GM18868 (cell line): ENCODE measurements around the gene RCN1.
A peak's percentile ranks its signal among the peaks of the same experiment; 100 is the strongest.
"Not testable (repeated sequence)": the region's sequence is repeated elsewhere in the genome, so short reads cannot be mapped to it uniquely, and the experiment has no call there.

Experiments used
- ATAC-seq: cut with Tn5 transposase; IDR thresholded peaks from one replicate; pipeline ENCODE4 v1.9.1; 2021; ENCODE audit warnings: mild to moderate bottlenecking, moderate library complexity; ENCODE audit not compliant: unreplicated experiment

The RCN1 gene

DNA sequence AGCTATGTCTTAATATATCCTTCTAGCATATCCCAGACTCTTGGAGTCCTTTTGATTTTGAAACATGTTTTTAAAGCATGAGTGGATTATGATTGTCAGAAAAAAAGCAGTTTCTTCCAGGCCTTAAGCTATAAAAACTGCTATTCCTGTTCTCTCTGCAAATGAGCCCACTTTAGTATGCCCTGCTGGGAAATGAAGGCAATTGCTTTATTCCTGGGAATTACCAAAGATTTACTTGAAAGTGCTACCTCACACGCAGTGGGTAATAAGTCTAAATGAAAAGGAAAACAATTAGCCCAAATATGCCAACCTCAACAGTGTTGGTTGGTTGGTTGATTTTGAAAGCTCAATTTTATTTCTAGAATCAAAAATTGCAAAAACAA is 17.2 kb upstream of the RCN1 start:
- no peak for ATAC-seq

DNA sequence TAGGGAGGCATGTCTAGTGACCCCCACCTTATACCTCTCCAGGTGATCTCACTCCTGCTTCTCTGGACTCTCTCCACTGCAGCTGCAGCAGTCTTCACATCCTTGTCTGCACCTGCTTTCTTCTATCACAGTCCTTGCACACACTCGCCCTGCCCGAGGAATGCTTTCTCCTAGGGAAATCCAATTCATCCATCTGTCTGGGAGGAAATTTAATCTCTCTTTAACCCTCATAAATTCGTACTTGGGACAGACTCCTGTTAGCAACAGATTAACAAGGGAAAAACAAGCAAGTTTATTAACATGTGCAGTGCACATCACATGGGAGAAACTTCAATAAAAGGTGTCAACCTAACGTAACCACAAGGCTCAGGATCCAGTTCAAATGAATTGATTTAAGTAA is 11.3 kb upstream of the RCN1 start:
- ATAC-seq = no peak

DNA sequence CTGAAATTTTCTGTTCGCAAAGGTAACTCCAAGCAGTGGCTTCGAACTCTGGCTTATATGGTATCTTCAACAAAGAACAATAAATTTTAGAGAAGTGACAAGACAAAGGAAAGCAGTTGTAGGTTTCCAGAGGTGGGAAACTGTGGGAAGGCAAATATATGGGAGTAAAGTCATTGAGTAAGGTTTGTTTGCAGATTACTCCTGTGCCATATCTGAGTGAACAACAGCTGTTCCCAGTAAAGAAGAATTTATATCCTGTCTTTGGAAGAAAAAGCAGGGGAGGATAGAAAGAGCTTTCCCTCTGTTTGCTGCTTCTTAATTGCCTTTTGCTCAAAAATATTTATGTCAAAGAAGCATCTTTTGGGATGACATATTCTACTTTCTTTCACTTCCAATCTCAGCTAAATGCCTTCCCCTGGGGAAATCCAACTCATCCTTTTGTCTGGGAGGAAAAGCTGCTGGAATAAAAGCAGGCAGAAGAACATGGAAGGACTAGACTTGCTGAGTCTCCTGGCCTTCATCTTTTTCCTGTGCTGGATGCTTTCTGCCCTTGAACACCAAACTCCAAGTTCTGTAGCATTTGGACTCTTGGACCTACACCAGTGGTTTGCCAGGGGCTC is 10.4 kb upstream of the RCN1 start:
- no peak for ATAC-seq

- ATAC-seq = peak; percentile 71
These were observed 9.7 kb upstream of the RCN1 start for GRCh38 chr11:32081129-32081641.

DNA sequence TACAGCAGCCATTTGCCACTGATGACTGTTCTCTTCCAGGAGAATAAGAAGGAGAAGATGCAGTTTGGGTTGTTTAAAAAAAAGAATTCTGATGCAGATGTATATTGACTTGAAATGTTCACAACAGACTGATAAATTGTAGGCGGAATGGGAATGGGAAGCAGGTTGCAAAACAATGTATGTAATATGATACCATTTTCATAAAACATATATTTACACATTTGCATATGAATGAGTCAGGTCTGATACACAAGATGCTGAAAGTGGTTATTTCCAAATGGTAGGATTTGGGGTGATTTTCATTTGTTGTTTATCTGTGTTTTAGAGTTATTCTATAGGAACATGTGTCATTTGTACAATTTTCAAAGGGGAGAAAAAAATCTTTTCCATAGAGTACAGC is 9.0 kb upstream of the RCN1 start:
- ATAC-seq = no peak

- ATAC-seq = no peak
These were observed 8.4 kb upstream of the RCN1 start for GRCh38 chr11:32082346-32082986.

DNA sequence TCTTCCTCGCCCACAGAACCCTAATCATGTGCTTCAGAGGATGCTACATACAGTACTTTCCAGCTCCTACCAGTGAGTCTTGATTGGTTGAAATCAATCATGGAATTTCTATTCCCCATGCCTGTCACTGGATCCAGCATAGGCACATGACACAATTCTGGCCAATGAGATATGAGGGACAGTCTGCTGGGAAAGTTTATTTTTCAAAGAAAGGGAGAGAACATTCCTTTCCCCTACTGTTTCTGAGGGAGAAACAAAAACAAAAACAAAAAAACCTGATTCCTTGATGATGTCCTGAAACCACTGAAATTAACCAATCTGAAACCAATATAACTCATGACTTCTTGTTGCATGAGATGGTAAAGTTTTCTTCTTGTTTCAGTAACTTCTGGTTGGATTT is 3.3 kb upstream of the RCN1 start:
- peak; percentile 22 for ATAC-seq

DNA sequence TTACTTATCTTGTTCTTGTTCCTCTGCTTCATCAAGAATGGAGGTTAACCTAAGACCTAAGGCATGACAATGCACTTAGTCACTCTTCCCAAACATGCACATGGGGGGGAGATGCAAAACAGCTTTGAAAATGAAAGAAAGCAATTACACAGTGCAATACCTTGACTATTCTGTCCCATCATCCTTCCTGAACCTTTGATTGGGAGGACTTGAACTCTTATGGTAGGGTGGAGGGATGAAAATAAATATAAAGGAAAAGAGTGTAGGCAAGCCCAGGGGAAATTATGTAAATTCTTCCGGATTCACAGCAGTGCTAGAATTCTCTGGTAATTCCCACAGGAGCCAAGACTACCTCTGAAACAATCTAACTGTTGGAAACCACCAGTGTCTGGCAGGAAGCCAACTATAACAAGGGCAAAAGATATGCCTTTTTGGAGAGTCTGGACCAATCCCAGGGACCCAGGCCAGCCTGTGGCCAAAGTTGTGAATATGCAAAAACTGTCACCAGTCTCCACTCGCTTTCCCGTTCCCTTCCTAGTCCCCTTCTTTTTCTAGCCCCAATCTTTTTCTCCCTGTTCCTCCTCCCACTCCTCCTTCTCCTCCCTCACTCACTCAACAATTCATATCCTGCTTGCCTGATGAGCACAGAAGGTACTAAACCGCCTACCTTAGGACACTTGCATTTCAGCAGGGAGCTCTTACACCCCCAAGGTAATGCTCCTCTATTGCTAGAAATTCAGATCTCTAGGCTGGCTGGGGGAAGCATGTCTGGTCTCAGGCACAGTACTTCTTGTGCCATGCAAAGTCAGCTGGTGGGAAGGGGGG is 2.5 kb upstream of the RCN1 start:
- peak; percentile 44 for ATAC-seq

- no peak for ATAC-seq
These were observed 1.8 kb downstream of the RCN1 start for GRCh38 chr11:32092581-32093170.

- ATAC-seq = no peak
These were observed 4.0 kb downstream of the RCN1 start for GRCh38 chr11:32094923-32095322.

DNA sequence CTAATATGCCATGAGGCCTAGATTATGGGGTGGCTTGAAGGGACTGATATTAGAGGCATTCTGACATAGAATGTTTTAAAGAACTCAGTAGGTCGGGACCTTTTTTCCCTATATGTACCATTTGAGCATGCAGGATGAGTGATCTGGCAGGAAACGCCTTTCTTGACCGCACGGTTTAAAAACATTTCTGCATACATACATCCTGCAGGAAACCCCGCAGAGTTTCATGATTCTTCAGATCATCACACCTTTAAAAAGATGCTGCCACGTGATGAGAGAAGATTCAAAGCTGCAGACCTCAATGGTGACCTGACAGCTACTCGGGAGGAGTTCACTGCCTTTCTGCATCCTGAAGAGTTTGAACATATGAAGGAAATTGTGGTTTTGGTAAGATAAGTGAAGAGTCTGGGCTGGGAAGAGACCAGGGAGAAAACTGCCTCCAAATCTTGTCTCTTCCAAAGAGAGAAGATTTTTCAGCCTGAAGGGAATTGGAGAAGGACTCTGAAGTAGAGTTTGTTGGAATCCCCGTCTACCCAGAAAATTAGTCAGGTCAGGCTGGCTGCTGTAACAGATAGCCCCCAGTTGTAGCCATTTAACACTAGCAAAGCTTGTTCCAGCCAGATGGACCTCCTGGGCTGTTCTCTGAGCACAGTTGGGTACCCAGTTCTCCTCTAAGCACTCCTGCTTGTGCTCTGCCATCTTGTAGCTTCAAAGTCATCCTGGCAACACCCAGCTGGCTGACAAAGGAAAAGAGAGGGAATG is 7.4 kb downstream of the RCN1 start:
- ATAC-seq = no peak

DNA sequence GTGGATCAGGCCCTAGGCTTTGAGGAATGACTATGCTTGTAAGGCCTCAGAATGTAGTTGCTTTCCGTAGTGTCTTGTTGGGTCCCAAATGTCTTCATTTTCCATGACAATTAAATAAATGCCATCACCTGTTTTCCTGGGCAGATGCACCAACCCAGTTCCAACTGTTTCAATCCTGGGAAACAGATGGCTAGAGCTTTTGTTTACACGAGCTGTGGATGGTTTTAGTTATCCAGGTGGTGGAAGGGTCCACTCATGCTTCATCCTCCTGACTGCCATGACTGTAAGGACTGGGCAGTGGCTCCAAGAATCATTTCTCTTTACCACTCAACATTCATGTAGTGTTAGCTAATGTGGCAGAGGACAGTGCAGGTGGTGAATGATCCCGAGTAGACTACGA is 8.6 kb downstream of the RCN1 start:
- no peak for ATAC-seq

GRCh38 chr11:32100495-32100894 is 9.6 kb downstream of the RCN1 start:
- no peak for ATAC-seq

DNA sequence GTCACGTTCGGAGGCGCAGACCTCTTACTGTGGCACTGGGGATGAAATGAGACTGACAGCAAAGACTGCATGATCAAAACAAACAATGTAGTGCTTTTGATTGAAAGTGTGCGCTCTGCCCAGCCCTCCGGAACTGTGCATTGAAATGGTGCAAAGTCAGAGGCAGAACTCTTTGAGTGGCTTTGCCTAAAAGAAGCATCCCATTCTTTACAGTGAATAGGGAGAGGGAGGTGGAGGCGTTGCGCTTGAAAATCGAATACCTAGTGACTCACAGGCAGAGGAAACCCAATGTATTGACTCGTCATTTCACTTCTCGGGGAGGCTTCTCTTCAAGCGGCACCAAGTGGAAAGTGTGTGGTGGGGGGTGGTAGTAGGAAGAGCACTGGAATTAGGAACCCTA is 10.9 kb downstream of the RCN1 start:
- ATAC-seq = no peak

DNA sequence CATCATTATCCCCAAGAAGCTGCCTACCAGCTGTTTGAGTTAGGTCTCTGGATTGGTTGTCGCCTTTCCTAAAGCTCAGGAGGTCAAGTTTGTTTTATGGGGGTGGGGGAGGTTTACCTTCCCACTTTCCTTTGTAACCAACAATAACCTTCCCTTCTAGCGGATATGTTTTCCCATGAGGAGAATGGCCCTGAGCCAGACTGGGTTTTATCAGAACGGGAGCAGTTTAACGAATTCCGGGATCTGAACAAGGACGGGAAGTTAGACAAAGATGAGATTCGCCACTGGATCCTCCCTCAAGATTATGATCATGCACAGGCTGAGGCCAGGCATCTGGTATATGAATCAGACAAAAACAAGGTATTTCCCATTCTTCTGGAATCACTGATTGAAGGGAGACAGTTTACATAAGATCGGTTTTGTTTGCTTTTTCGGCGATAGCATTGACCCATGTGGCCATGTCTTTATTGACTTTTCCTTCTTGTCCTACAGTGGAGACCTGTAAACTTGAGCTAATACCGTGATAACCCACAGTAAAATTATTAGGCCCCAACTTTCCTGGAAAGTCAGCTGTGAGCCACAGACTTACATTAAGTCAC is 12.3 kb downstream of the RCN1 start:
- not testable (repeated sequence) for ATAC-seq

- no peak for ATAC-seq
These were observed 13.1 kb downstream of the RCN1 start for GRCh38 chr11:32103941-32104340.

- peak; percentile 78 for ATAC-seq
These were observed 15.1 kb downstream of the RCN1 start for GRCh38 chr11:32105871-32106560.

DNA sequence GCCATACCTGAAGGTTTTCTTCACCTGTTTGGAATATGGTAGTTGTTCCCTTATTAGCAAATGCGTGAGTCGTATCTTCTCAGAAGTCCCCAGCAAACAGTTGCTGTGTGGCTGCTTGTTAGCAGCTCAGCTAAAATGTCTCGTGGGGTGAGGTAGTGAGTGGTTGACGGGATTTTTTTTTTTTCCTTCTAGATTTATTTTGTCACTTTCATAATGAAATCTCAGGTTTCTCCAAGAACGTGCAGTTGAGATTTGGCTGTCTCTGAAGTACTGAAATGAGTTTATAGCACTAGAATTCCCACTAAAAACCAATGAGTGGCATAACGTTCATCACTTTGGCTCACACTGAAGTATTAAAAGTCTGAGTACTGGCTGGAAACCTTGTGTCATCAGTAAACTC is 16.8 kb downstream of the RCN1 start:
- ATAC-seq = peak; percentile 35

DNA sequence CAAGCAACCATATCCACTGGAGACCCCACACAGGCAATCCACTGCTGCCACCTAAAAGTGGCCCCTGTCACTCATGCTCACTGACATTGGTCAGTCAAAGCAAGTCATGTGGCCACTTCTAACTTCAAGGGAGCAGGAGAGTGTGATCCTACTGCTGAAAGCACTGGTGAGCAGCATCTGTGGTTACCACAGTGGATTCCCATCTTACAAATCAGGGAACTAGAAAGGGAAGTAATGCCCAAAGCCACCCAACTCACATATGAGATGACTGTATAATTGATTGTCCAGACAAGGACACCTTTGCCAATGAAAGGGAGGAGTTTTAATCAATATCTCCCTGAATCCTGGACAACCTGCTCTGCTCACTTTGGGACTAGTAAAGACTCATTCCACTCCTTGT is 17.7 kb downstream of the RCN1 start:
- no peak for ATAC-seq

DNA sequence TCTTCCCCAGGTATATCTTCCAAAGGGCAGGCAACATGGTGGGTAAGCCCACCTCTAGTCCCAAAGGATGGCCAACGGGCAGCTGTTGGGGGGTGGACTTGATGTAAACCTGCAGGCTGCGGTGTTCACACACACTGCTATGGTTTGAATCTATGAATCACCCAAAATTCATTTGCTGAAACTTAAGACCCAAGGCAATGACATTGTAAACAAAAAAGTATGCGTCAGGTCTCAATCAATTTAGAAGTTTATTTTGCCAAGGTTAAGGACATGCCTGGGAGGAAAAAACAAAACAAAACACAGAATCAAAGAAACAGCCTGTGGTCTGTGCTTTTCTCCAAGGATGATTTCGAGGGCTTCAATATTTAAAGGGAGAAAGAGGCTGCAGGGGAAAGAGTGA is 18.3 kb downstream of the RCN1 start:
- ATAC-seq = no peak
